A204.1 (cell line): ENCODE data around the gene LMF1.
"Not testable (repeated sequence)": the region's sequence is repeated elsewhere in the genome, so short reads cannot be mapped to it uniquely, and the experiment has no call there.

Source experiments
- FAIRE-seq: peaks from 2 replicates; lab custom pipeline; 2012; peaks lifted over from hg19 to GRCh38; lab: Jason Lieb, UNC

LMF1 gene

DNA sequence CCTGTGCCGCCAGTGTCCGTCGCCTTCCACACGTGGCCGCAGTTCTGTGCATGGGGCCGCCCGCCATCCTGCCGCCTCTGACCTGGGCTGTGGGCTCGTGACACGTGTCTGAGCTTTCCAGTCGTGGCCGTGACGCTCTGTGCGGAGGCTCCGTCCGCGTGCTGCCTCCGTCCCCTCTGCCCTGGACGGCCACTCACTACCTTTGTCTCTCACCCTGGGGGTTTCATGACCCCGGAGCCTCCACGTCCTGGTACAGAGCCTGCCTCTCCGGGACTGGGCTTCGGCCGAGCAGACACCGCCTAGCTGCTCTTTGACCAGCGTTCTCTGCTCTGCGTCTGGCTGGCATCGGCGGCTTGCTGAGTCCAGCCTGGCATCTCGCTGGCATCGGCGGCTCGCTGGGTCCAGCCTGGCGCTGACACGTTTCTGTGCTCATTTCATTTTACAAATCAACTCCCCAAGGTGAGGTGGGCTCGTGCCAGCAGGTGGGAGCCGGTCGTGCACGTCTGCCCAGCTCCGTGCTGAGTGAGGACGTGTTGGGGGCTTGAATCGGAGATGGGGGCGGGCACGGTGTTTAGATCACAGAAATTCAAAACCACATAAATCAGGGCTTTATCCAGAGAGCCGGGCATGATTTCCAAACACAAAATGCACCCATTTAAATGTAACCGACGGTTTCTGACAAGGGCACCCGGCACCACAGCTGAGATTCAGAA, 126.0 kb downstream of the LMF1 start:
- no peak for FAIRE-seq

DNA sequence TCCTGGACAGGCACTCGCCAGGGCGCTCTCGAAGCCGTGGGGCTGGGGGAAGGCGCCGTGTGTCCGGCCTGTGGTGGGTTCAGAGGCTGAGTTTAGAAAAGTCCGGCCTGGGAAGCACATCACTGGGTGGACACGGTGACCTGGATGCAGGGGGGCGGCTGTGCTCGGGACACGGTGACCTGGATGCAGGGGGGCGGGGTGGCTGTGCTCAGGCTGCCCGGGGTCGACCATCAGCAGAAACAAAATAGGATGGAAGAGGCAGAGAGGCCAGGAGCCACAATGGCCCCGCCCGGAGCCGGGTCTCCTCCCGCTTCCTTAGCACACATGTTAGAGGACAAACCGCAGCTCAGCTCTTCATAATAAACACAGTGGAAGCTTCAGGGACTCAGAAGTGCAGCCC, 127.0 kb downstream of the LMF1 start:
- FAIRE-seq: no peak

DNA sequence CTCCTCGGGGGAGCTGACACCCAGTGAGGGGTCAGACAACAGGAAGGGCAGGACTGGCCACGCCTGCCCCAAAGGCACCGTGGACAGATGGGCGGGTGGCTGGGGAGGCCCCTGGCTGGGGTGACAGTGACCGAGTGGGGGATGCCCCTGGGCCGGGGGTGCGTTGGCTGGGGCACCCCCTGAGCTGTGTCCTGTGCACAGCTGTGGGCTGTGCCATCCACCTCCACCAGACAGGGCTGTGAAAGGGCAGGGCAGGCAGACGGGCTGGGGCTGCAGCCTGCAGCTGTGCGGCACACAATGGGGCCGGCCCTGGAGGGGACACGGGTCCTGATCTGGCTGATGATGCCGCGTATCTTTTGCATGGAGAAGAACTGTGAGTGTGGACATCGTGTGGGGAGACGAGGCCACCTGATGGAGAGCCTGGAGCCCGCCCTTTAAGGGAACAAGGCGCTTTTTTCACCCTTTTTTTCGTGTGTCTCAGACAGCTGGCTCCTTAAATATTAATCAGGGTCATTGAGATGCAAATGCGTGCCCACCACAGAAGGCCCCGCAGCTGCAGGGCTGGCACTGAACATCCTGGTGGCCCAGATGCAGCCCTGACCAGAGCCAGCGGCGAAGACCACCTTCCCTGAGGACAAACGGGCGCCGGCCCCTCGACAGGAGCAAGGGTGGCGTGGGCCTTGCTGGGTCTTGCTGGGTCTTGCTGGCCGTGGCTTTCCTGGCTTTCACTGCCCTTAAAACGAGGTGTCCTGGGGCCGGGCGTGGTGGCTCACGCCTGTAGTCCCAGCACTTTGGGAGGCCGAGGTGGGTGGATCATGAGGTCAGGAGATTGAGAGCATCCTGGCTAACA, 127.8 kb downstream of the LMF1 start:
- FAIRE-seq: no peak

DNA sequence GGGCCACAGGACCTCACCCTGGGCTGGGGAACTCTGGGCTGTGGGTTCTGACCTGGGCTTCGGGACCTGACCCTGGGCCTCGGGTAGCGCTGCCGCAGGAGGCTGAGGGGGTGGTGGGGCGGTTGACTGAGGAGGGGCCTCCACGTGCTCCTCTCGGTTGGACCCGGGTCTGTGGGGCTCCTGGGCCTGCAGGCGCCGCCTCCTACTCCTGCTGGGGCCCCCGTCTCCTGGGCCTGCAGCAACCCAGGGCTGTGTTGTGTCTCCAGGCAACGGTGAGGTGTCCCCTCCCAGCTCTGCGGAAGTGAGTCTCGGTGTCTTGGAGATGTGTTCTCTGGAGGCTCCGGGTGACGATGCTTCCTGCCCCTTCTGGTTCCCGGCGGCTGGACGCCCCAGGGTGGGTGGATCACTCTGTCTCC, 128.7 kb downstream of the LMF1 start:
- no peak for FAIRE-seq

DNA sequence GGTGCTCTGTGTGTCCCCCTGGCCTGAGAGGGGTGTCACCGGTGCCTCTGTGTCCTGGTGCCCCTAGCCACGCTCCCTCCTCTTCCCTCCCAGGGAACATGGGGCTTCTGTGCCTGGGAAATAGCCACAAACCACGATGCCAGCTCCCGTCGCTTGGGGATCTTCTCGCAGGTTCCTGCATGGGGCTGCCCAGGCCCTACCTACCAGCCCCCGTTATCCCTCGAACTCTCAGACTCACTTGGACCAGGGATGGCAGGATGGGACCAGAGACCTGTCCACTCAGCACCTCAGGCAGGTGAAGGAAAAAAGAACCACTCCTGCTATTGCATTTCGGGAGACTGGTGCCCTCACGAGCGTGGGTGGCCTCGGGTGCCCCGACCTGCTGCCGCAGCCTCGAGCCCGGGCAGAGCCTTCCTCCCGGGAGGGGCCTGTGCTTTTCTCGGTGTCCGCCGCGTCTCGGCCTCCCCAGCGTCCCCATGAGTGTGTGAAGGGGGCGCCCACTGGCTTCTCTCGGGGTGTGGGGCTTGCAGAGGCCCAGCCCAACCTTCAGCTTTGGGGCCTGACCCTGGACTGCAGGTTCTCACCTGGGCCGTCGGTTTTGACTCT, 129.2 kb downstream of the LMF1 start:
- FAIRE-seq: no peak

DNA sequence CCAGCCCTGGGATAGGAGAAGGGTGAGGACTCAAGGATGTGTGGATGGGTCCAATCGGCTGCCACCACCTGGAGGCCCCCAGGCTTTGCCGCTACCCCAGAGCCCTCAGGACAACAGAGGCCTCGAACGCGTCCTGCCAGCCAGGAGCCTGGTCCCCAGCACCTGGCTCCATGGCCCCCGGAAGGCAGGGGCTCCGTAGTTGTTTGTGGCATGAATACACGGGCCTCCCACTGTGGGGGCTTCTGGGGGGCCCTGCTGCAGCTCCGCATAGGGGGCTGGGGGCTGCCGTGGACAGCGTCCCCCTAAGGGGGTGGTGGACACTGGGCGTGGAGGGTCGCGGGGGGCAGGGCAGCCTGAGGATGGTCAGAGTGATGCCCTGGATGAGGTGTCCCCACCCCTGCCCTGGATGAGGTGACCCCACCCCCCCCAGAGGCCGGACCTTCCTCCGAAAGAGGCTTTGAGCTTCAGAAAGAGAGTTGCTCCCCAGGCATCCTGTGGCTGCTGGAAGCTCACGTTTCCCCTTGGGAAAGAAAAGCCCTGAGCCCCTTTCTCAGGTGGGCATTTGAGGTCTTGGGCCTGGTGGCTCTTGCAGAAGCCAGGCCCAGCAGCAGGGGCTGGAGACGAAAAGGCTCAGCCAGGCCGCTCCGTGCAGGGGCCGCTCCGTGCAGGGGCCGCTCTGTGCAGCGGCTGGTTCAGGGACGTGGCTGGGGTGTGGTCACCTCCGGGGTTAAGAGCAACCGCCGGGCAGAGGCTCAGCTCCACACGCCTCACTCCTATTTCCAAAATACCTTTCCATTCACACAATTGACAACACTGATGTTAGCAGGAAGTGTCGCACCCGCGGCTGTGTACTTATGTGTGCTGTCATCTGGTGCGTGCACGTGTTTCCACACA, 130.0 kb downstream of the LMF1 start:
- FAIRE-seq: no peak

DNA sequence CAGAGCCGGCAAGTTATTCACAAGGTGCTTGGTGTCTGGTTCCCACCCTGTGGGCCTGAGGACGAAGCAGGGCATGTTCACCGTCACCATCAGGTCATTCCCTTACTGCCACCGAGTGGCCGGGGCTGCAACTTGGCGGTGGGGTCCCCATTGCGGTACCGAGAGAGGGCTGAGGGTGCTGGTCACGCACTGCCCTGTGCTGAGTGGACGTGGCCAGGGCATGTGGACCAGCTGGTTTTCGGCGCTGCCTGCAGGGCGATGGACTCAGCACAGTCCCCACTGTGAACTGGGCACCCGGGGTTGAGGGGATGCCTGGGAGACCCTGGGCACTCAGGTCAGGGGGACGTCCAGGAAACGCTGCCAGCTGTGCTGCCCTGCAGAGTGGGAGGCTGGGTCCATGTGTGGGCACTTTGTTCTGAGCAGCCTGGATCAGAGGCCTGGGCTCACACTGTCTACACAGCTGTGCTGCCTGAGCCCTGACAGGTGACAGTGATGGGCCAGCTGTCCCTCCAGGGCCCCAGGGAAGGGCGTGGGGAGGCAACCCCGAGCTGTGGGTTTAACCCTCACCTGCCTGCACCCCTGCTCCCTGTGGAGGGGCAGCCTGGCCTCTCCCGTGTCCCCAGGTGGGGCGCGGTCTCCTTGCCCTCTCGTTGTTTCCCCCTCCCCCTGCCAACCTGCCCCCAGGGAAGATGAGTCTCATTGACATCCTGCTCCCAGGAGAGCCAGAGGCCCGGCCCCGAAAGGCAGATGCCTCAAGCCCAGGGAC, 131.0 kb downstream of the LMF1 start:
- FAIRE-seq: no peak

DNA sequence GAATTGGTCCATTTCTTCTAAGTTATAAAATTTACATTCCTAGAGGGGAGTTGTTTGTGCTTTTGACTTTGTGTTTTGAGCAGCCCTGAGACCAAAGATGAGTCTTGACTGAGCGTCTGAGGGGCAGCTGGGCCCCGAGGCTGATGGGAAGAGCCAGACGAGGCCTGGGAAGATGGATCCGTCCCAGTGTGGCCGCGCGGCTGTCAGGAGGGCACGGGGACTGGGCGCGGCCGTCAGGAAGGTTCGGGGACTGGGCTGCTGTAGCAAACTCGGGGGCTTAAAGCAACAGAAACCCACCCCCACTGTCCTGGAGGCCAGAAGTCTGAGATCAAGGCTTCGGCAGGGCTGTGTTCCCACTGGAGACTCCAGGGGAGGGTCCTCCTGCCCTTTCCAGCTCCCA, 132.0 kb downstream of the LMF1 start:
- no peak for FAIRE-seq

DNA sequence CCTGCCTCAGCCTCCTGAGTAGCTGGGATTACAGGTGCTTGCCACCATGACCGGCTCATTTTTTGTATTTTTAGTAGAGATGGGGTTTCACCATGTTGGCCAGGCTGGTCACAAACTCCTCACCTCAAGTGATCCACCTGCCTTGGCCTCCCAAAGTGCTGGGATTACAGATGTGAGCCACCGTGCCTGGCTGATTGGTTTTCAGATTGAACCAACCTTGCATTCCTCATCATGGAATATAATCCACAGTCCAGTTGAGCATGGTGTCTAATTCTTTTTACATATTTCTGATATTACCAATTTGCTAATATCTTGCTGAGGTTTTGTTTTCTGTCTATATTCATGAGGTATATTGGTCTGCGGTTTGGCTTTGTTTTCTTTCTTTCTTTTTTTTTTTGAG, 134.0 kb downstream of the LMF1 start:
- FAIRE-seq: not testable (repeated sequence)

DNA sequence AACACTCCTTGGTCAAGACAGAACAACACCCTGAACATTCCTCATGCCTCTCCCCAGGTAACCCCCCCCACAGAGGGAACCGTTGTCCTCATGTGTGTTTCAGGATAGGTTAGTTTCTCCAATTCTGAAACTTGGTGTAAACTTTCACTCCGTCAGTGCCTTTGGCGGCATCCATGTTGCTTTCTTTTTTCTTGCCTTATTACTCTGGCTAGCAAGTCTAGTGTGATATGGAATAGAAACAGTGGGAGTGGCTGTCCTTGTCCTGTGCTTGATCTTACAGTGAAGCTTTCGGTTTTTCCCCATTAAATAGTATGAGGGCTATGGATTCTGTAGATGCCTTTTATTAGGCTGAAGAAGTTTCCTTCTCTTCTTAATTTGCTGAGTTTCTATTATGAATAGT, 134.6 kb downstream of the LMF1 start:
- FAIRE-seq: no peak

DNA sequence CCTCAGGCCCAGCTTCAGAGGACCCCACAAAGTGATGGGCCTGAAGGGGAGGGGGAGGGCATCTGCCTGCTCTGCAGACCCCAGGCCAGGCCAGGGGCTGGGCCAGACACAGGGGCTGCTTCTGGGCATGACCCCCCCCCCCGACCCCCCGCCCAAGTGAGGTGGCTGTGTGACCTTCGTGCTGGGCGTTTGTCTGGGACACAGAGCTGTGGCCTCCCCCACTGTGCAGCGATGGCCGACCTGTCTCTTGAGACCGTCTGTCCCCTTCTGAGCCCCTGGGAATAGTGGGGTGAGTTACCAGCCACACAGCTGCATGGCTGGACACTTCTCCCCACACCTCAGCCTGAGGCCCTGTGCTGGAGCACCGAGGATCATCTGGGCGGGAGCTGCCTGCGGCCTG, 135.4 kb downstream of the LMF1 start:
- FAIRE-seq: no peak

DNA sequence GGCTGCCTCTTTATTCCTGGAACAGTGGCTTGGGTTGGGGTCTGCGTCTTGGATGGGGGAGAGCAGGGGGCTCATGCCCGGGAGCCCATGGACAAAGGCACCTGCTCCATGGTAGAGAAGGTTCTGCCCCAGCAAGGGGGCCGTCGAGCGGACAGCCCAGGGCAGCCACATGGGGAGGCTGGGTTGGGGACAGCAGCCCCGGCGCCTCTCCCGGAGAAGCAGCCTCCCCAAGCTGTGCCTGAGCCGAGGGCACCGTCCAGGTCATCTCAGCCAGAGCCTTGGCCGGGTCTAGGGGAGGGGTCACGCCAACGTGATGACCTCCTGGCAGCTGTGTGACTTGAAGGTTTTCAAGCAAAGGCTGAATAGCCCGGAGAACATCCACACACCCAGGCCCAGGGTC, 137.4 kb downstream of the LMF1 start:
- FAIRE-seq: no peak

DNA sequence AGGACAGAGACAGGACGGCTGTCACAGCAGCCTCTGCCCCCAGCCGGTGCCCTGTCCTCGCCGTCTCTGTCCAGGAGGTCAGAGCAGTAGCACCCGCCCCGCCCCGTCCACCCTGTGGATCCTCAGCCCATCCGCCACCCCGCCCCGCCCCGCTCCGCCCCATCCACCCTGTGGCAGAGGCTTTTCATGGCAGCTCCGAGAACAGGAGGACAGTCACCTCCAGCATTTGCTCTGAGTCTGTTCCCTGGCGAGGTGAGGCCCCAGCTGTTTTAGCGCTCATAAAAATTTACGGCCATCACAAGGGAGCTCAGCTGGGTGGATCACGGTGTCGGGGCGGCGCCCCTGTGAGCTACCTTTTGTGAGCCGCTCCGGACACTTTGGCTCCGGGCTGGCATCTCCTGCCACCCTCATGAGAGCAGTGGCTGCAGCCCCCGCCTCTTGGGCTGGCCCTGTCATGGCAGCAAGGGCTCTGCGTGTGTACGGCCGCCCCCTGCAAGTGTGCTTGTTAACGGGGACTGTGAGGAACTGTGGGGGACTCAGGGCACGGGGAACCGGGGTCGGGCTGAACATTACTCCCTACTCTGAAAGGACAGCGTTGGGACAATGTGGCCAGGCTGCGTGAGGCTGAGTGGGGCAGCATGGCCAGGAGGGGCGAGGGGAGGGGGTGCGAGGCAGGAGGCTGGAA, 138.0 kb downstream of the LMF1 start:
- no peak for FAIRE-seq

DNA sequence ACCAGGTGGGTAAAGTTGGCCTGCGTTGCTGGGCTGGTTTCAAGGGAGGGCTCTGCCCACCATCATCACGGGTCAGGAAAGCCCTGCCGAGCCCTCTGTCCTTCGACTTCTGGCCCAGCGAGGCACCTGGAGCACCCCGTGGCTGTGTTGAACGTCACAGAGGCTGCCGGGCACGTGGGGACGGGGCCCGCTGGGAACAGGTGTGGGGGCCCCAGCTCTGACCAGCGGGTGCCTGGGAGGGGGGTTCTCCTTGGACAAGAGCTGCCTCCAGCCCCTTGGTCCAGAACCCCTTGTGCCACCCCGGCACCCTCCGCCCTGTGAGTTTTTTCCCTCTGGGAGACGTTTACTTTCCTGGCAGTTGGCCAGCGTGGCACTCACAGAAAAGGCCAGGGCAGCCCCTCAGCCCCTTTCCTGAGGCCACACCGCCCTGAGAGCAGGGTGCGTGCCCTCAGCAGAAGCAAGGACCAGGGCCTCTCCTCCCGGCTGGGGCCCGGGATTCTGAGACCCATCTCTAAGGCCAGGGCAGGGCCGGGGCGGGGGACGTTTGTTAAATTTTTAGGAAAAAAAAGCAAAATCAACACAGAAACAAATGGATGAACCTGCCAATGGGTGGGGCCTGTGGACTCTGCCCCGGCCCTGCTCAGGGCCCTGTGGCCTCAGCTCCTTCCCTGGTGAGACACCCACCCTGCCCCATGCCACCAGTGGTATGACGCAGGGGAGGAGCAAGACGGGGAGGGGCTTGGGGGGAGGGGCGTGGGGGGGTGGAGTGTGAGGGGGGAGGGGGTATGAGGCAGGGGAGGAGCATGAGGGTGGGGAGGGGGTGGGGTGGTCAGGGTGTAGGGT, 139.0 kb downstream of the LMF1 start:
- no peak for FAIRE-seq

DNA sequence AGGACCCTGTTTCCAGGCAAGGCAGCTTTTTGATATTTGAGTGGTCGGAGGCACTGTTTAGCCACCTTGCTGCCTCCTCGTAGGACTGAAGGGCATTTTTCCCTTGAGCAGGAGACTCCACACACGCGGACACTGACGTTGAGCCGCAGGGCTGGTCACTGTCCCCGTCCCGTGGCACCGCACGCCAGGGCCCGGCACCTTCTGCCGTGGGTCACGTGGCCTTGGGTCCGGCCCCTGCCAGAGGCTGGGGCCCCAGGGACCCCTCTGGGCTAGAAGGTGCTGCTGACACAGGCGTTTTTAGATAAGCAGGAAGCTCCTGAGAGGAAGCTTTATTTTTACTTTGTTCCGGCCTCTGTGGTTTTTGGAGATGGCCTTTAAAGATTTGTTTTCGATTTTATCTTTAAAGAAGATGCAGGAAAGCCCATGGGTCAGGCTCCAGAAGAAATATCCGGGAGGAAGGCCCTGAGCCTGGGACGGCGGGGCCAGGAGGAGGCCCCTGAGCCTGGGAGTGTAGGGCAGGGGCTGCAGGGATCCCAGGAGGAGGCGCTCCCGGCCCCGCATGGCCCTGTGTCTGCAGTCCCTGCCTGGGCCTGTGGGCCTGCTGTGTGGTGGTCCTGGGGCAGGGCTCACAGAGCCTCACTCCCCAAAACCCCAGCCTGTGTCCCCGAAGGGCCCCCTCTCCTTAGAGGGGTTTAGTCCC, 139.8 kb downstream of the LMF1 start:
- FAIRE-seq: no peak

DNA sequence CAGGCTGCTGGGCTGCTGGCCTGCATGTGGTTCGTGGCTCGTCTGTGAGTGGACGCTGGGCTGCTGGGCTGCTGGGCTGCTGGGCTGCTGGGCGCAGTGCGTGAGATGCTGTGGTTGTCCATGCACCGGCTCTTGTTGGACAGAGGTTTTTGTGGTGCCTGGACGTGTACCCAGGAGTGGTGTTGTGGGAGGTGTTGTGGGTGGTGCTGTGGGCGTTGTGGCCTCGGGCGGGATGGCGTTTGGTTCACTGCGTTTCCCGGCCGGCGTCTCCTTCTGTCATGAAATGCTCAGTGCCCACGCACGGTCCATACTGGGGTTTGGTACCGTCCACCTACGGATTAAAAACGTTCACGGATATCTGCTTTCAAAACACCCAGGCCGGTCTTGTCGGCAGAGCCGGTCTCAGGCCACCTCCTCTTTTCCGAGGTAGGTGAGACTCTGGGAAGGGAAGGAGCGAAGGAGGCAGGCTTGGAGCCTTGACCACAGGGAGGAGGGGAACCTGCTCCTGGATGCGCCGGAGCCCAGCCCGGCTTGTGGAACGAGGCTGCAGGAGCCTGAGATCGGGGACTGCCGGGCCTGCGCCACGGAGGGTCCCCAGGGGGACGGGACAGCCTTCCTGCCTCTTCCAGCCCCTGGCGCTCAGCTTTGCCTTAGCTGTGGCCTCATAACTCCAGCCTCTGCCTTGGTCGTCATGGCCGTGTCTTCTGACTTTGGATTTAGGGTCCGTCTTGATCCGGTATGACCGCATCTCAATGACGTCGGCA, 140.5 kb downstream of the LMF1 start:
- no peak for FAIRE-seq

DNA sequence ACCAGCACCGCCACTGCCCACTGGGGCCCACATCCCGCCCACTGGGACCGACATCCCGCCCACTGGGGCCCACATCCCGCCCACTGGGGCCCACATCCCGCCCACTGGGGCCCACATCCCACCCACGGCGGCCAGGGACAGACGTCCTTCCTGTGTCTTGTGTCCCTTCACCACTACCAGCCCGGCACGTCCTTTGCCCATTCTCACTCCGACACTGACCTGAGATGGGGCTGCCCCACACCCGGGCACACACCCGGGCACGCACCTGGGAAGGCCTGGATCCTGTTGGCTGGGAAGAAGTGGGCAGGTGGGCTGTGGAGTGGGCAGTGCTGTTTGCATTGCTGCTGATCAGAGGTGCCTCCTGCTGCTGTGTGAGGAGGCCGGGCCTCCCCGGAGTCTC, 141.9 kb downstream of the LMF1 start:
- no peak for FAIRE-seq

DNA sequence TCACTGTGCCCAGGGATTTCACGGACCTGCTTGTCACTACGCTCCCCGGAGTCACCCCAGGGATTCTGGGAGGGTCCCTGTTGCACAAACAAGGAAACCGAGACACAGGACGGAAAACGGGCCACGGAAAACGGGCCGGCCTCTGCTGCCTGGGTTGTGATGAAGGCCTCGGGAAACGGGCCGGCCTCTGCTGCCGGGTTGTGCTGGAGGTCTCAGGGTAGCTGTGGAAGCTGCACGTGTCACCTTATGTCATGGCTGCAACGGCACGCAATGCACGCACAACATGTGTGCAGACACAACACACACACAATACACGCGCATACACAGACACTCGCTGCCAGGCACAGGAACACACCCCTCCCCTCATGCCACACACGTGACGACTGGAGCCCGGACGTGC, 143.3 kb downstream of the LMF1 start:
- FAIRE-seq: no peak
